Activated T-helper 2 cell treated with anti-CD3 and anti-CD28 coated beads, Interferon-gamma antibody, Interleukin-2, Interleukin-4, amounts not matched to agents 10 μg/mL and 5 μg/mL and 100 μg/mL, durations not matched to agents 14 hours and 24 hours and 36 hours (primary cell): Measurements from ENCODE around the gene ZNF17. TPM values are rescaled to one million over a fixed set of nuclear protein-coding genes. Genes with fewer than 3 reads are reported as not detected.
"Not testable (repeated sequence)": the region's sequence is repeated elsewhere in the genome, so short reads cannot be mapped to it uniquely, and the experiment has no call there.

Experiments used
- DNase-seq: peaks from one replicate; pipeline ENCODE4 v3.0.0; 2021; ENCODE audit warnings: low spot score
- H3K27ac Mint-ChIP-seq: one replicate; pipeline ENCODE4 v1.8.0; 2021; ENCODE audit warnings: mixed read lengths
- H3K27me3 Mint-ChIP-seq: one replicate; pipeline ENCODE4 v1.8.0; 2021; ENCODE audit warnings: low read depth, mixed read lengths
- H3K36me3 Mint-ChIP-seq: one replicate; pipeline ENCODE4 v1.8.0; 2021; ENCODE audit warnings: low read depth, mixed read lengths
- H3K4me1 Mint-ChIP-seq: one replicate; pipeline ENCODE4 v1.8.0; 2021; ENCODE audit warnings: low read depth, mixed read lengths
- H3K4me3 Mint-ChIP-seq: one replicate; pipeline ENCODE4 v1.8.0; 2021; ENCODE audit warnings: low read depth, mild to moderate bottlenecking, moderate library complexity, mixed read lengths
- H3K9me3 Mint-ChIP-seq: one replicate; pipeline ENCODE4 v1.8.0; 2021; ENCODE audit warnings: mixed read lengths
- intact Hi-C: fragments of 100-400 bp; cut with micrococcal nuclease; formaldehyde crosslinking; loops from one replicate; pipeline ENCODE4 v1.15.1; 2023
- total RNA-seq: library from RNA; stranded (reverse); gene quantifications from 2 replicates; pipeline ENCODE4 v1.2.3, GENCODE V29; 2022

Gene ZNF17
- 7.7 and 9.3 TPM in 2 replicates for total RNA-seq

GRCh38 chr19:57410877-57411671 is at the start of gene ZNF17:
ZNF17 (plus strand) TSS chr19:57411161; CDS start chr19:57413616, 2,455 bp downstream.
- Mint-ChIP-seq H3K9me3 (peaks cover 19% of the 10 kb centered on the region), H3K27ac (peak within 1 kb of the TSS; percentile 63), H3K4me3 (peak within 1 kb of the TSS; percentile 92), H3K36me3 (peaks cover 31% of the 10 kb centered on the region), H3K4me1 (peaks cover 11% of the 10 kb centered on the region), H3K27me3 (no peaks in the 10 kb centered on the region)
- peak; percentile 88 for DNase-seq
- intact Hi-C loops: loop anchor here (1.0 to 2.0 kb wide), 6 partner anchors 22 to 222 kb away; partner anchors contain the start of genes TRAPPC2B, ZNF211, ZNF416 and ZNF547

- peaks cover 12% of the 10 kb centered on the region for H3K4me1 Mint-ChIP-seq
- peaks cover 61% of the 10 kb centered on the region for H3K9me3 Mint-ChIP-seq
- peaks cover 55% of the 10 kb centered on the region for H3K36me3 Mint-ChIP-seq
- H3K27me3 Mint-ChIP-seq: no peaks in the 10 kb centered on the region
- DNase-seq: no peak
- intact Hi-C loops: loop anchor here (2.0 kb wide), 1 partner anchor 42 kb away; the partner anchor contains the start of gene ZNF543
- H3K4me3 Mint-ChIP-seq: peak overlapping the region; percentile 82
- peak overlapping the region; percentile 96 for H3K27ac Mint-ChIP-seq
Measured at GRCh38 chr19:57362419-57362818, 48.5 kb upstream of the ZNF17 start.

DNA sequence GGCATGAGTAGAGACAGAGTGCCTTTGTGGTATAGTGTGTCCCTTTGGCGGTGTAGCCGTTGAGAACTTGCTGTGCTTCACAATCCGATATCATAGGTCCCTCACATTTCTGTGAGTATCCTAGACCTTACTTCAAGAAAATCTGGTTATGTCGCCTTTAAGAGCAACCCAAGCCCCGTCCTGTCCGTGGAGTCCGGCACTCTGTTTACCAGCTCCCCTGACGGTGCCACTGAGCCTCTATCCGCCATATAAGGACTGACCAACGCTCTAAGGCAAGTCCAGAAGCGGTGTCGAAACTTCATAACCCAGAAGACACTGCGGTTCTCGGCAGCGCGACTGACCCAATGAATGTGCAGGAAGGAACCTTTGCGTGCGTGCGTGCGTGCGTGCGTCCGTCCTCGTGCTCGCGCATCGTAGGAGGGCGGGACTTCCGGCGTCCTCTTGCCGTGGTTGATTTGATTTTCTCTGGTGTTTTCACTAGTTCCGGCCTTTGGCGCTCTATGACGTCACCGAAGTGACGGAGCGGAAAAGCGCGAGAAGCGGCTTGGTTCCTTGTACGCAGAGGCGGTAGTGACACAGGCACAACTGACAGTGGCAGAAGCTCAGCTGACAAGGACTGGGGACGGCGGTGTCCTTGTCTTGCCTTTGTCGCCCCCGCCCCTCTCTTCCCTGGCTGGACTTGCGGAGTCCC is 47.8 kb upstream of the ZNF17 start, which contains the start of the genes TRAPPC2B and ZNF547:
TSS of gene TRAPPC2B (plus strand) at position 555 of the 691 bp plus-strand sequence. CDS start 1,283 bp downstream, outside the sequence.
TSS of gene ZNF547 (plus strand) at position 555 of the 691 bp plus-strand sequence. CDS start 5,005 bp downstream, outside the sequence.
- Mint-ChIP-seq H3K27ac (peak within 1 kb of the TSS; percentile 96), H3K9me3 (peaks cover 54% of the 10 kb centered on the region), H3K27me3 (no peaks in the 10 kb centered on the region), H3K4me1 (peaks cover 12% of the 10 kb centered on the region), H3K36me3 (peaks cover 49% of the 10 kb centered on the region), H3K4me3 (peak within 1 kb of the TSS; percentile 82)
- DNase-seq: peak; percentile 98
- intact Hi-C loops: loop anchor here (1.0 to 2.0 kb wide), 7 partner anchors 12 to 123 kb away; partner anchors contain the start of genes ZNF17, ZNF304, ZNF460 and ZNF543

DNA sequence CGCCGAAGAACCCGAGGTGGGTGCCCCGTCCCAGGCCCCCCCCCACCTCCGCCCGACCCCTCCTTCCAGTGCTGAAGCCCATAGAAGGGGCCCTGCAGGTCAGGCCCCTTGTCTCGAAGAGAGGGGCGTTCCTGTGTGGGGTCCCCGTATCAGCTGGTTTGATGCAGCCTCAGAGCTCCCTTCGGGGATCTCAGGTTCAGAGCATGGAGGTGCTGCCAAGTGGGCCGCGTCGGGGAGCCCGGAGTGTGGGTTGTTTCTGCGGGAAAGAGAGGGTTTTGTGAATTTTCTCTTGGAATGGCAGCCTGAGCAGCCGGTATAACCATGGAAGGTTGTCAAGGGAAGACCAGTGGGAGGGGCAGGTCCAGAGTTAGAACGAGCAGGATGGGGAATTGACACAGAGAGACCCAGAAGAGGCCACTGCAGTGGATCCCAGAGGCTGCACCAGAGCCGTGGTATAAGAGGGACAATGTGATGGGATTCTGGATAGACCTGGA is 47.2 kb upstream of the ZNF17 start:
- intact Hi-C loops: loop anchor here (1.0 to 2.0 kb wide), 7 partner anchors 12 to 123 kb away; partner anchors contain the start of genes ZNF17, ZNF304, ZNF460 and ZNF543
- Mint-ChIP-seq H3K4me1 (peaks cover 12% of the 10 kb centered on the region), H3K27ac (peak overlapping the region; percentile 96), H3K27me3 (no peaks in the 10 kb centered on the region), H3K36me3 (peaks cover 47% of the 10 kb centered on the region), H3K4me3 (peak overlapping the region; percentile 82), H3K9me3 (peaks cover 50% of the 10 kb centered on the region)
- no peak for DNase-seq

DNA sequence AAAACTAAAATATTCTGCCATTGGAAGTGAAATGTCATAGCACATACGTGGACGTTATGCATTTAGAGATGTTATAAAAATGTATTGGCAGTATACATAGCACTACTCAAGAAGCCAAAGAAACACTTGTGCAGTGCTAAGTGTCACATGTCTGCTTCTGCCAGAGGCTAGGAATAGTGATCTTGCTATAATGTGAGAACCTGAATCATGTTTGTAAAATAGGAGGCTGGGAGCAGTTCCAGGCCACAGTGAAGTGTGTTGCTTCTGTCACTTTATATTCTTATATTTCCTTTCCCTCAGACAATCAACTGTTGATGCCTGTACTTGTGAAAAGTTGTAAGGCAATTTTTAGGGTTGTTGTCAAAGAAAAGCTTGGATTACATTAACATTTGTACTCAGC is 44.2 kb upstream of the ZNF17 start:
- Mint-ChIP-seq H3K4me3 (no peak overlapping the region), H3K27ac (no peak overlapping the region), H3K9me3 (peaks cover 52% of the 10 kb centered on the region), H3K27me3 (no peaks in the 10 kb centered on the region), H3K36me3 (peaks cover 53% of the 10 kb centered on the region), H3K4me1 (peaks cover 12% of the 10 kb centered on the region)
- DNase-seq: no peak
- intact Hi-C loops: no loop called here

- Mint-ChIP-seq H3K27ac (no peak overlapping the region), H3K4me1 (no peaks in the 10 kb centered on the region), H3K27me3 (no peaks in the 10 kb centered on the region), H3K36me3 (peaks cover 76% of the 10 kb centered on the region), H3K4me3 (no peak overlapping the region), H3K9me3 (peaks cover 76% of the 10 kb centered on the region)
- no peak for DNase-seq
- intact Hi-C loops: no loop called here
Measured at GRCh38 chr19:57374179-57374578, 36.8 kb upstream of the ZNF17 start.

DNA sequence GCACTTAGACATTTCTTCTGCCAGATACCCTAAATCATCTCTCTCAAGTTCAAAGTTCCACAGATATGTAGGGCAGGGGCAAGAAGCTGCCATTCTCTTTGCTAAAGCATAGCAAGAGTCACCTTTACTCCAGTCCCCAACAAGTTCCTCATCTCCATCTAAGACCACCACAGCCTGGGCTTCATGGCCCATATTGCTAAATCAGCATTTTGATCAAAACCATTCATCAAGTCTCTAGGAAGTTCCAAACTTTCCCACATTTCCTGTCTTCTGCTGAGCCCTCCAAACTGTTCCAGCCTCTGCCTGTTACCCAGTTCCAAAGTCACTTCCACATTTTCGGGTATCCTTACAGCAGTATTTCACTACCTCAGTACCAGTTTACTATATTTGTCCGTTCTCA is 36.3 kb upstream of the ZNF17 start:
- H3K4me1 Mint-ChIP-seq, H3K4me3 Mint-ChIP-seq: not testable (repeated sequence)
- peaks cover 77% of the 10 kb centered on the region for H3K9me3 Mint-ChIP-seq

DNA sequence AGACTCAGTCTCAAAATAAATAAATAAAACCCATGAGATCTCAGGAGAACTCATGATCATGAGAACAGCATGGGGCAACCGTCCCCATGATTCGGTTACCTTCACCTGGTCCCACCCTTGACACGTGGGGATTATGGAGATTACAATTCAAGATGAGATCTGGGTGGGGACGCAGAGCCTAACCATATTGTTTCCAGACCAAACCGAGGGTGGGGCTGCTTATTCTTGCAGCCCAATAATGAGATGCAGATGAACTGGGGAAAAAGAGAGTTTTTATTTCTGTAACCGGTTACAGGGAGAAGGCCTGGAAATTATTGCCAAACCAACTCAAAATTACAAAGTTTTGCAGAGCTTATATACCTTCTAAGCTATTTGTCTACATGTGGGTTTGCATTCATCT is 34.8 kb upstream of the ZNF17 start:
- Mint-ChIP-seq H3K4me1 (no peaks in the 10 kb centered on the region), H3K27ac (no peak overlapping the region), H3K9me3 (peaks cover 79% of the 10 kb centered on the region), H3K36me3 (peaks cover 68% of the 10 kb centered on the region), H3K27me3 (no peaks in the 10 kb centered on the region), H3K4me3 (no peak overlapping the region)
- DNase-seq: no peak
- intact Hi-C loops: no loop called here

More for the DNA sequence above, 36.3 kb upstream of the ZNF17 start:
- H3K27me3 Mint-ChIP-seq, intact Hi-C loops, DNase-seq, H3K27ac Mint-ChIP-seq: not testable (repeated sequence)
- H3K36me3 Mint-ChIP-seq: peaks cover 78% of the 10 kb centered on the region

DNA sequence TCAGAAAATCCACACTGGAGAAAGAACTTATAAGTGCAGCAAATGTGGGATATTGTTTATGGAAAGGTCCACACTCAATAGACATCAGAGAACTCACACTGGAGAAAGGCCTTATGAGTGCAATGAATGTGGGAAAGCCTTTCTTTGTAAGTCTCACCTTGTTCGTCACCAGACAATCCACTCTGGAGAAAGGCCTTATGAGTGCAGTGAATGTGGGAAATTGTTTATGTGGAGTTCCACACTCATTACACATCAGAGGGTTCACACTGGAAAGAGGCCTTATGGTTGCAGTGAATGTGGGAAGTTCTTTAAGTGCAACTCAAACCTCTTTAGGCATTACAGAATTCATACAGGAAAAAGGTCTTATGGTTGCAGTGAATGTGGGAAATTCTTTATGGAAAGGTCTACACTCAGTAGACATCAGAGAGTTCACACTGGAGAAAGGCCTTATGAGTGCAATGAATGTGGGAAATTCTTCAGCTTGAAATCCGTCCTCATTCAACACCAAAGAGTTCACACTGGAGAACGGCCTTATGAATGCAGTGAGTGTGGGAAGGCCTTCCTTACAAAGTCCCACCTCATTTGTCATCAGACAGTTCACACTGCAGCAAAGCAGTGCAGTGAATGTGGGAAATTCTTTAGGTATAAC is 33.3 kb upstream of the ZNF17 start:
- peaks cover 71% of the 10 kb centered on the region for H3K9me3 Mint-ChIP-seq
- no peaks in the 10 kb centered on the region for H3K4me1 Mint-ChIP-seq
- H3K4me3 Mint-ChIP-seq: no peak overlapping the region
- intact Hi-C loops: no loop called here
- no peak overlapping the region for H3K27ac Mint-ChIP-seq
- H3K27me3 Mint-ChIP-seq: no peaks in the 10 kb centered on the region
- DNase-seq: no peak
- H3K36me3 Mint-ChIP-seq: peaks cover 54% of the 10 kb centered on the region

- no peak overlapping the region for H3K27ac Mint-ChIP-seq
- peaks cover 27% of the 10 kb centered on the region for H3K36me3 Mint-ChIP-seq
- no peak for DNase-seq
- H3K27me3 Mint-ChIP-seq: no peaks in the 10 kb centered on the region
- no peak overlapping the region for H3K4me3 Mint-ChIP-seq
- intact Hi-C loops: no loop called here
- H3K9me3 Mint-ChIP-seq: peaks cover 67% of the 10 kb centered on the region
- no peaks in the 10 kb centered on the region for H3K4me1 Mint-ChIP-seq
Measured at GRCh38 chr19:57380923-57381322, 30.0 kb upstream of the ZNF17 start.

DNA sequence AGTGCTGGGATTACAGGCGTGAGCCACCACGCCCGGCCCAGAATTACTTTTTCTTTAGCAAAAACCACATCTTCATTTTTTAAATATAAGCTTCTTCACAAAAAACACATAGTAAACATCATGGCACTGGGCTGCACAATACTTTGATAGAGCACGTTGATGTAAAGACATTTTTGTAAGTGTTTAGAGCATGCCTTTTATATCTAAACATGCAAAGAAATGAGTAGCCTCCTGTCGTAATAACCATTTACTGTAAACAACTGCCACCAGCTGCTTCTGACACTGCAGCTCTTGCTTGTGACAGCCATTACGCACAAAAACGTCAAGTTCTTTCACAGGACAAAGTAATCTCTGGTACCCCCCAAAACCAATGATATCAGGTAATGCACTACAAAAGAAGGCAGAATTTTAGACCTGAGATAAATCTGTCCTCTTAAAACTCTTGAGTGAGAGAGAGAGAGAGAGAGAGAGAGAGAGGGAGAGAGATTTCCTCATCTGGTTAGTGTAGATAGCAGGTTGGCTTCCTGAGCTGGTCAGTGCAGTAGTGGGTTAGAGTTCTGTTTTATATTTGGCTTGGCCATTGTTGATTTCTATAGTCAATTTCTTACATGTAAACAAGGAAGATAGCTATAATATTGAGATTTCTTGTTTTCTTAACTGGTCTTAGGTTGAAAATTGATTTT is 28.0 kb upstream of the ZNF17 start:
- intact Hi-C loops: no loop called here
- no peaks in the 10 kb centered on the region for H3K27me3 Mint-ChIP-seq
- no peak overlapping the region for H3K4me3 Mint-ChIP-seq
- no peaks in the 10 kb centered on the region for H3K4me1 Mint-ChIP-seq
- H3K9me3 Mint-ChIP-seq: peaks cover 62% of the 10 kb centered on the region
- no peak for DNase-seq
- H3K27ac Mint-ChIP-seq: no peak overlapping the region
- peaks cover 12% of the 10 kb centered on the region for H3K36me3 Mint-ChIP-seq
